Effector memory CD4-positive, alpha-beta T cell (primary cell): Measurements from ENCODE around the gene CACHD1.

Experiments used
- DNase-seq, 3 donors: peaks; one replicate each; pipeline ENCODE4 v3.0.0-alpha.2; 2020
- H3K27ac ChIP-seq: 2 replicates; pipeline ENCODE4 v1.7.0; 2013; ENCODE audit warnings: mild to moderate bottlenecking, low read length, moderate library complexity; ENCODE audit not compliant: insufficient read depth, poor library complexity, severe bottlenecking
- H3K27me3 ChIP-seq: replicated peaks from 2 replicates; pipeline ENCODE4 v1.7.0; 2013; ENCODE audit warnings: mild to moderate bottlenecking, low read length; ENCODE audit not compliant: insufficient read depth, control insufficient read depth, poor library complexity, severe bottlenecking
- H3K36me3 ChIP-seq: 2 replicates; pipeline ENCODE4 v1.7.0; 2013; ENCODE audit warnings: mild to moderate bottlenecking, low read length, moderate library complexity; ENCODE audit not compliant: control insufficient read depth, insufficient read depth
- H3K4me1 ChIP-seq: 2 replicates; pipeline ENCODE4 v1.7.0; 2013; ENCODE audit warnings: low read length, mild to moderate bottlenecking; ENCODE audit not compliant: control insufficient read depth, insufficient read depth, poor library complexity, severe bottlenecking
- H3K4me3 ChIP-seq: 2 replicates; pipeline ENCODE4 v1.7.0; 2013; ENCODE audit warnings: low read length, low read depth, mild to moderate bottlenecking; ENCODE audit not compliant: insufficient read depth, poor library complexity, severe bottlenecking
- H3K9me3 ChIP-seq: 2 replicates; pipeline ENCODE4 v1.7.0; 2013; ENCODE audit warnings: mild to moderate bottlenecking, low read length, moderate library complexity; ENCODE audit not compliant: control insufficient read depth
- total RNA-seq, 3 donors: gene quantifications; one replicate each; lab custom pipeline; 2026; lab: John Stamatoyannopoulos, UW

Gene CACHD1
- 0 to 1.5 (median 0.17) reads per million in 3 donors for total RNA-seq

GRCh38 chr1:64469977-64470664 is at the start of gene CACHD1:
TSS of gene CACHD1 (plus strand) at chr1:64470129. CDS start at chr1:64470745, 616 bp downstream.
- Histone ChIP-seq H3K9me3 (no peaks in the 10 kb centered on the region), H3K36me3 (no peaks in the 10 kb centered on the region), H3K27me3 (peaks cover 16% of the 10 kb centered on the region), H3K4me3 (peak within 1 kb of the TSS; percentile 46), H3K4me1 (peaks cover 11% of the 10 kb centered on the region), H3K27ac (no peak within 1 kb of the TSS)
- no peak for DNase-seq

GRCh38 chr1:64421377-64421776 is 48.6 kb upstream of the CACHD1 start:
- no peak overlapping the region for H3K4me3 ChIP-seq
- no peaks in the 10 kb centered on the region for H3K4me1 ChIP-seq
- DNase-seq = no peak
- no peaks in the 10 kb centered on the region for H3K27me3 ChIP-seq
- H3K9me3 ChIP-seq = no peaks in the 10 kb centered on the region
- no peaks in the 10 kb centered on the region for H3K36me3 ChIP-seq
- H3K27ac ChIP-seq = no peak overlapping the region

- H3K27me3 ChIP-seq = no peaks in the 10 kb centered on the region
- no peaks in the 10 kb centered on the region for H3K9me3 ChIP-seq
- H3K27ac ChIP-seq = no peak overlapping the region
- no peak overlapping the region for H3K4me3 ChIP-seq
- H3K4me1 ChIP-seq = no peaks in the 10 kb centered on the region
- H3K36me3 ChIP-seq = no peaks in the 10 kb centered on the region
- no peak for DNase-seq
Observed at GRCh38 chr1:64423526-64423925, 46.4 kb upstream of the CACHD1 start.

GRCh38 chr1:64424412-64424811 is 45.5 kb upstream of the CACHD1 start:
- no peaks in the 10 kb centered on the region for H3K9me3 ChIP-seq
- no peaks in the 10 kb centered on the region for H3K36me3 ChIP-seq
- H3K27me3 ChIP-seq = no peaks in the 10 kb centered on the region
- no peak overlapping the region for H3K27ac ChIP-seq
- no peaks in the 10 kb centered on the region for H3K4me1 ChIP-seq
- DNase-seq = no peak
- H3K4me3 ChIP-seq = no peak overlapping the region

GRCh38 chr1:64425521-64425920 is 44.4 kb upstream of the CACHD1 start:
- H3K27me3 ChIP-seq = no peaks in the 10 kb centered on the region
- H3K36me3 ChIP-seq = no peaks in the 10 kb centered on the region
- no peak overlapping the region for H3K27ac ChIP-seq
- no peak for DNase-seq
- H3K9me3 ChIP-seq = no peaks in the 10 kb centered on the region
- no peaks in the 10 kb centered on the region for H3K4me1 ChIP-seq
- H3K4me3 ChIP-seq = no peak overlapping the region

GRCh38 chr1:64426681-64427080 is 43.2 kb upstream of the CACHD1 start:
- Histone ChIP-seq H3K9me3 (no peaks in the 10 kb centered on the region), H3K36me3 (no peaks in the 10 kb centered on the region), H3K27me3 (no peaks in the 10 kb centered on the region), H3K4me1 (no peaks in the 10 kb centered on the region), H3K27ac (no peak overlapping the region), H3K4me3 (no peak overlapping the region)
- DNase-seq = no peak

- Histone ChIP-seq H3K4me1 (no peaks in the 10 kb centered on the region), H3K9me3 (no peaks in the 10 kb centered on the region), H3K36me3 (no peaks in the 10 kb centered on the region), H3K4me3 (no peak overlapping the region), H3K27ac (no peak overlapping the region), H3K27me3 (no peaks in the 10 kb centered on the region)
- no peak for DNase-seq
Observed at GRCh38 chr1:64427879-64428278, 42.0 kb upstream of the CACHD1 start.

GRCh38 chr1:64433308-64433707 is 36.6 kb upstream of the CACHD1 start:
- Histone ChIP-seq H3K4me1 (no peaks in the 10 kb centered on the region), H3K27ac (no peak overlapping the region), H3K27me3 (no peaks in the 10 kb centered on the region), H3K4me3 (no peak overlapping the region), H3K36me3 (no peaks in the 10 kb centered on the region), H3K9me3 (no peaks in the 10 kb centered on the region)
- no peak for DNase-seq

- no peak overlapping the region for H3K27ac ChIP-seq
- no peaks in the 10 kb centered on the region for H3K36me3 ChIP-seq
- H3K9me3 ChIP-seq = no peaks in the 10 kb centered on the region
- no peaks in the 10 kb centered on the region for H3K27me3 ChIP-seq
- H3K4me1 ChIP-seq = no peaks in the 10 kb centered on the region
- DNase-seq = no peak
- H3K4me3 ChIP-seq = no peak overlapping the region
Observed at GRCh38 chr1:64433747-64434146, 36.2 kb upstream of the CACHD1 start.

- no peaks in the 10 kb centered on the region for H3K4me1 ChIP-seq
- no peak for DNase-seq
- H3K9me3 ChIP-seq = no peaks in the 10 kb centered on the region
- H3K4me3 ChIP-seq = no peak overlapping the region
- no peaks in the 10 kb centered on the region for H3K27me3 ChIP-seq
- H3K27ac ChIP-seq = no peak overlapping the region
- no peaks in the 10 kb centered on the region for H3K36me3 ChIP-seq
Observed at GRCh38 chr1:64435000-64435399, 34.9 kb upstream of the CACHD1 start.
